Stromal cell of bone marrow (primary cell): Measurements from ENCODE around the gene BAHD1.

Experiments
- DNase-seq: peaks from one replicate; pipeline ENCODE4 v3.0.0-alpha.2; 2012; ENCODE audit warnings: low read depth

The BAHD1 gene

GRCh38 chr15:40467261-40467615 lies 26.5 kb downstream of the BAHD1 start:
- no peak for DNase-seq

GRCh38 chr15:40468898-40469331 lies 28.2 kb downstream of the BAHD1 start:
- no peak for DNase-seq

GRCh38 chr15:40469776-40470390 lies 29.1 kb downstream of the BAHD1 start:
- peak; percentile 16 for DNase-seq

DNA sequence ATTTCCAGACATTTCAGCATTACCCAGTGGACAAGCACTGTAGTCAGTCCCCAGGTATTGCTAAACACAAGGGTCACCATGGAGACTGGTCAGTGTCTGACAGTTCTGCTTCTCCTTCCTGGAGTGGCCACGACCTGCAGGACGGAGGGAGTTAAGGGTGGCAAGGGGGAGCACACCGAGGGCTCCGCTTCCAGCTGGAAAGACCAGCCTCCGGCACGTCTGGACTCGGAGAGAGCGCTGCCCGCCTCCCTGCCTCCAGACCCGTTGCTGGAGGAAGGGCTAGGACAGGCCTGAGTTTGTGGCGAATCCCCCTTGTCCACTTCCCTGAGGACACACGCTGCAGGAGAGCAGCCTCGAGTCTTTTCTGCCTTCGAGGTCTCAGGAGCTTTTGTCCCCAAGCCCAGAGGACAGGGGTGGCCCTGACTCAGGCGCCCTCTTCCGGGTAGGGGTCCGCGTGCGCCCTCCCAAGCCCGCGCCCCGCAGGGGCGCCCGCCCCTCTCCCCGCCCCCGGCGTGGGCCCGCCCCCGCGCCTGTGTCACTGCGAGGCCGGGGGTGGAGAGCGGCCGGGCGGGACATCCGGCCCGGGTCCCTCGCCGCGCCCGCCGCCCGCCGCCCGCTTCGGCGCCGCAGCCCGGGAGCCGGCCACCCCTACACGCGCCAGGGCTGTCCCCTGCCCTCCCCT lies 29.8 kb downstream of the BAHD1 start, which contains the start of gene CHST14:
TSS of gene CHST14 (plus strand) at position 562 of the 682 bp plus-strand sequence. CDS start 230 bp downstream, outside the sequence.
- DNase-seq = peak; percentile 15

- DNase-seq = no peak
Observed at GRCh38 chr15:40471105-40471807, 30.5 kb downstream of the BAHD1 start.

DNA sequence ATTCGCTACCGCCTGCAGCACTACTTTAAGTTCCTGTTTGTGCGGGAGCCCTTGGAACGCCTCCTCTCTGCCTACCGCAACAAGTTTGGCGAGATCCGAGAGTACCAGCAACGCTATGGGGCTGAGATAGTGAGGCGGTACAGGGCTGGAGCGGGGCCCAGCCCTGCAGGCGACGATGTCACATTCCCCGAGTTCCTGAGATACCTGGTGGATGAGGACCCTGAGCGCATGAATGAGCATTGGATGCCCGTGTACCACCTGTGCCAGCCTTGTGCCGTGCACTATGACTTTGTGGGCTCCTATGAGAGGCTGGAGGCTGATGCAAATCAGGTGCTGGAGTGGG lies 31.0 kb downstream of the BAHD1 start:
- DNase-seq = no peak

DNA sequence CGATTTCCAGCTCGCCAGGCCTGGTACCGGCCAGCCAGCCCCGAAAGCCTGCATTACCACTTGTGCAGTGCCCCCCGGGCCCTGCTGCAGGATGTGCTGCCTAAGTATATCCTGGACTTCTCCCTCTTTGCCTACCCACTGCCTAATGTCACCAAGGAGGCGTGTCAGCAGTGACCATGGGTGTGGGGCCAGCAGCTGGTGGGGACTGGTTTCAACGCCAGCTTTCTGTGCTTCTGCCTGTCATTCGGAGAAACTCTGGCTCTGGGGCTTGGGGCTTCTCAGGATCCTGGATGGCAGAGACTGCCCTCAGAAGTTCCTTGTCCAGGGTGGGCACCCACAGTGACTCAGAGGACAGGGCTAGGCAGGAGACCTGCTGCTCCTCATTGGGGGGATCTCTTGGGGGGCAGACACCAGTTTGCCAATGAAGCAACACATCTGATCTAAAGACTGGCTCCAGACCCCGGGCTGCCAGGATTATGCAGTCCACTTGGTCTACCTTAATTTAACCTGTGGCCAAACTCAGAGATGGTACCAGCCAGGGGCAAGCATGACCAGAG lies 31.5 kb downstream of the BAHD1 start:
- DNase-seq = no peak

- no peak for DNase-seq
Observed at GRCh38 chr15:40474581-40474980, 33.8 kb downstream of the BAHD1 start.

- no peak for DNase-seq
Observed at GRCh38 chr15:40477642-40478327, 37.0 kb downstream of the BAHD1 start.

DNA sequence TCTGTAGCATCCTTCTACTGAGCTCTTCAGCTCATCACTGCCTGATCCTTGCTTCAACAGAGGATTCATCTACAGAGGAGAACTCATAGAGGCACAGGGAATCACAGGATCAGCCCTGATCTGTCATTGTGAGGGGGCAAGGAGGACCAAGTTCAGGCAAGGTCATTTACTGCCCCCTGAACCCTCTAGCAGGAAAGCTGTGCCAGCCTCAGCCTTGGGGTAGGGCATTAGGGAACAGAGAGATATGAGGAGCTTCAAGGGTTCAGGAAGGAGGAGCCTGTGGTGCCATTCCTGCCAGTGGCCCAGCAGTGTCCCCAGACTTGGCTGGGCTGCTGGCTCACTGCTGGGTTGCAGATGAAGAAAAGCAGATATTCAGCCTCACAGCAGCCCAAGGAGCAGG lies 38.3 kb downstream of the BAHD1 start:
- no peak for DNase-seq

- no peak for DNase-seq
Observed at GRCh38 chr15:40481341-40482074, 40.8 kb downstream of the BAHD1 start.

DNA sequence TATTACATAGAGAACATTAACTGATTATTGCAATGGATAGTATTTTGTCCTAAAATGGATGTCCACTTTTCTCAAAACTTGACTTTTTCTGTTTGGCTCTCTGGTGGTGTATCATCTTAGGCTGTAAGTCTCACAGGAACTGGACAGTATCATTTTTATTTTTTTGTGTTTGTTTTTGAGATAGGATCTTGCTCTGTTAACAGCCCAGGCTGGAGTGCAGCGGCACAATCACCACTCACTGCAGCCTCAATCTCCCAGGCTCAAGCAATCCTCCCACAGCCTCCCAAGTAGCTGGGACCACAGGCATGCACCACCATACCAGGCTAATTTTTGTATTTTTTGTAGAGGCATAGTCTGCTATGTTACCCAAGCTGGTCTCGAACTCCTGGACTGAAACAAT lies 43.2 kb downstream of the BAHD1 start:
- no peak for DNase-seq

DNA sequence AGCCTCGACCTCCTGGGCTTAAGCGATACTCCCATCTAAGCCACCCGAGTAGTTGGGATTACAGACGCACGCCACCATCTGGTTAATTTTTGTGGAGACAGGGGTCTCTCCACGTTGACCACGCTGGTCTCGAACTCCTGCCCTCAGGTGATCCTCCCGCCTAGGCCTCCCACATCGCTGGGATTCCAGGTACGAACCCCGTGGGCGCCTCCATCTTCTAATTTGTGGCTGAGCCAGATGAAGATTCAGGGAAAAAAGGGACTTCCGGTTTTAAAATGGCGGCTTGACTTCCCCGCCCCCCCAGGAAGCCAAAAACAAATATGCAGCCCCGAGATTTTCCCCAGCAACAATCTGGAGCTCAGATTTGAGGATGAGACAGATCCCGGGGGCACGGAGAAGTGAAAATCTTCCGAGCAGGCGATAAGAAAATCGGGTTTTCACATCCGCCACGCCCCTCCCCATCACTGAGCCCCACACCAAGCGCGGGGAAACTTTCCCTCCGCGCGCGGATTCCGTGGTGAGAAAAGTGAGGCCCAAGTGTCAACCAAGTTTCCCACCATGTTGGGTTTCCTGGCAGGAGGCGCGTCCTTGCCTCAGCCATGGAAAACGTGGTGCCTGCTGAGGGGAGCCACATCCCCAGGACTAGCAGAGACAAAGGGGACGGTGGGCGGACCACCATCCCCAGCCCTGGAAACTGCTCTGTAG lies 45.5 kb downstream of the BAHD1 start:
- no peak for DNase-seq

DNA sequence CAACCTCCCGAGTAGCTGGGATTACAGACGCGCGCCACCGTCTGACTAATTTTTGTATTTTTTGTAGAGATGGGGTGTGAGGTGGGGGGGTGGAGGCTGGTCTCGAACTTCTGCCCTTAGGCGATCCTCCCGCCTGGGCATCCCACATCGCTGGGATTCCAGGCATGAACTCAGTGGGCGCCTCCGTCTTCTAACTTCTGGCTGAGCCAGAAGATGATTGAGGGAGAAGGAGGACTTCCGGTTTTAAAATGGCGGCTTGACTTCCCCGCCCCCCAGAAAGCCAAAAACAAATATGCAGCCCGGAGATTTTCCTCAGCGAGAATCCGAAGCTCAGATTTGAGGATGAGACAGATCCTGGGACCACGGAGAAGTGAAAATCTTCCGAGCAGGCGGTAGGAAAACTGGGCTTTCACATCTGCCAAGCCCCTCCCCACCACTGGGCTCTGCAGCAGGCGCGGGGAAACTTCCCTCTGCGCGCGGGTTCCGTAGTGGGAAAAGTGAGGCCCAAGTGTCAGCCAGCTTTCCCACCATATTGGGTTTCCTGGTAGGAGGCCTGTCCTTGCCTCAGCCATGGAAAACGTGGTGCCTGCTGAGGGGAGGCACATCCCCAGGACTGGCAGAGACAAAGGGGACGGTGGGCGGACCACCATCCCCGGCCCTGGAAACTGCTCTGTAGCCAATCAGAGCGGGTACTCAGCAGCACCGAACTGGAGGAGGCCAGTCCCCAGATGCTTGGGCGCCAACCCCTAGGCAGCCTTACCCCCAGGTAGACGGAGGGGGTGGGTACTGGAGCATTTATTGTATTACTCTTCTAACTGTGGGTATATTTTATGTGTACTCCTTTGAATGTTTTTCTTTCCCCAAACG lies 47.3 kb downstream of the BAHD1 start:
- DNase-seq = no peak

GRCh38 chr15:40489274-40490175 lies 48.8 kb downstream of the BAHD1 start:
- DNase-seq = no peak

DNA sequence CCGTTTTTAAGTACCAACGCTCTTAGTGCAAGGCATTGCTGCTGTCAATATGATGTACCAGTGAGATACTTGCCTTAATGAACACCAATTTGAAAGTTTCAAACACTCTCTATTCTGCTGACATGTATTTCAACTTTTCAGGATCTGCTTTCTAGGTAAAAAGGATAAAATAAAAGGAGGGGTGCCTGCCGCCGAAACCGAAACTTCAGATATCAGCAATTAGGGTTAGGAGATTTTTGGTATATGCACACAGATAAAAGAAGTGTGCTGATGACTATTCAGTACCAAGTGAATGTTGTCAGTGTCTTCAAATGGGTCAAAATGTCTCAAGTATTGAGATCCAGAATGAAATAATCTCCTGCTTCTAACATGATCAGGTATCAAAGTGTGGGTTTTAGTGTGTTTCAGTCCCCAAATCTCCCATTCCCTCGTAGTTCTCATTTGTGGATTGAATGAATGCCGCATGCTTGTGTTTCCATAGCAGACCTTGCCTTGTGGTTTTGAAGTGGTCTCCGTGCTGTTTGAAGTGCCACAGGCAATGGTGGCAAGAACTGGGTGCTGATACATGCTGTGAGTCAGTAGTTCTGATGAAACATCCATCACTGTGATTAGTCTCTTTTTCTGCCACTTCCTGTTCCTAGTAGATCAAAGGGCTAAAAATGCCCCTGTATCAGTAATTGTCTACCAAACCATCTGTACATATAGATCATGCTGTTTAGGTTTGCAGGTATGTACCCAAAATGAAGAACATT lies 52.5 kb downstream of the BAHD1 start:
- DNase-seq = no peak

DNA sequence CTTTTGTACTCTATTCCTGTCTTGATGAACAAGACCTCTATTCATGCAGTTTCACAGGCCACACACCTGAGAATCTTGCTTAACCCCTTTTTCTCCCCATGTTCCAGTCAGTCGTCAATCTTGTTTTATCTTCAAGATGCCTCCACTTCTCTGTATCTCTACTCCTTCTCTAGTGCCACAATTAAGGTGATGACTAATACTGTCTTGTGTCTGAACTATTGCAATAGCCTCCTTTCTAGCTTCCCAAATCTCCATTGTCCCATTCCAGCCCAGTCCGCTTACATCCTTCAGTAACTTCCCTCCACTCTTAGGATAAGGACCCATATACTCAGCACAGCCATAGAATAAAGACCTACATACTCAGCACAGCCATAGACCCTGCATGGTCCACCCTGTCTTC lies 54.8 kb downstream of the BAHD1 start:
- no peak for DNase-seq

GRCh38 chr15:40498418-40498817 lies 57.7 kb downstream of the BAHD1 start:
- peak; percentile 76 for DNase-seq
